Measurements from ENCODE around the gene KIT. TPM values are rescaled to one million over a fixed set of nuclear protein-coding genes. Genes with fewer than 3 reads are reported as not detected.
A peak's percentile ranks its signal among the peaks of the same experiment; 100 is the strongest.

The KIT gene
- total RNA-seq, 3 donors from 2014 or later: 3.0 to 32.8 (median 16.8) TPM

DNA sequence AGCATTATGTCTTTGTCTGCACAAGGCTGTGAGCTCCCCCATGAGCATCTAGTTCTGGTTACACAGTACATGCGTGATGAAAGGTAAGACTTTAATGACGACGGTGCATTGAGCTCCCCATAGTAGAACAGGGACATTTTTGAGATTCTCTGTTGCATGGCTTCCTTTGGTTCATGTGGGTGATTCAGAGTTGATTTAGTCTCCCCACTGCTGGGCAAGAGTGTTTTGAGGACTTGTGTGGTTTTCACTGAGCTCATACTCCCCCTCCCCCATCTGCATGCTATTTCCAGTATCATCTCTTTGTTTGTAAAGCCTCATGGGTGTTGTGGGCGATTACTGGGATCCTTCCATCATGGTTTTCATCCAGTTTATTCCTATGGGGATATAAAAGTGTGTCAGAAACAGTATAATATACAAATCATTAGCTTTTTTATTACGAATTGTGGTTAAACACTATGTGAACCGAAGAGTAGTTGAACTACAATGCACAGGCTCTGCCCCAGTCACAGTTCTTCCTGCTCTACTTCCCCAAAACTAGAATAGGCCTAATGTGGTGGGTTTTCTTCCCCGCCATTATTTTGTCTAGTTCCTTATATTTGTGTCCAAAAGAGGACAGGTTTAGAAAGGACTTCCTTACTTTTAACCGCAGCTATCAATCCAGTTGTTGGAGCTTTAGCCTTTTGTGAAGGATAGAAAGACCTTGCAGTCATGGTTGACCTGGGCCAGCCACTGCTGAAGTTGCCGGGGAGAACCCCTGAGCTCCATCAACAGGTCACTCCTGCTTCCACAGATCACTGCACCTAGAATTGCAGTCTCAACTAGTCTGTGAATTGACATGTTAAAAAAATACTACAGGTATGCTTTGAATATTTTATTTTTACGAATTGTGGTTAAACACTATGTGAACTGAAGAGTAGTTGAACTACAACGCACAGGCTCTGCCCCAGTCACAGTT lies 30.4 kb downstream of the KIT start:
- TF ChIP-seq, protein P1, sequence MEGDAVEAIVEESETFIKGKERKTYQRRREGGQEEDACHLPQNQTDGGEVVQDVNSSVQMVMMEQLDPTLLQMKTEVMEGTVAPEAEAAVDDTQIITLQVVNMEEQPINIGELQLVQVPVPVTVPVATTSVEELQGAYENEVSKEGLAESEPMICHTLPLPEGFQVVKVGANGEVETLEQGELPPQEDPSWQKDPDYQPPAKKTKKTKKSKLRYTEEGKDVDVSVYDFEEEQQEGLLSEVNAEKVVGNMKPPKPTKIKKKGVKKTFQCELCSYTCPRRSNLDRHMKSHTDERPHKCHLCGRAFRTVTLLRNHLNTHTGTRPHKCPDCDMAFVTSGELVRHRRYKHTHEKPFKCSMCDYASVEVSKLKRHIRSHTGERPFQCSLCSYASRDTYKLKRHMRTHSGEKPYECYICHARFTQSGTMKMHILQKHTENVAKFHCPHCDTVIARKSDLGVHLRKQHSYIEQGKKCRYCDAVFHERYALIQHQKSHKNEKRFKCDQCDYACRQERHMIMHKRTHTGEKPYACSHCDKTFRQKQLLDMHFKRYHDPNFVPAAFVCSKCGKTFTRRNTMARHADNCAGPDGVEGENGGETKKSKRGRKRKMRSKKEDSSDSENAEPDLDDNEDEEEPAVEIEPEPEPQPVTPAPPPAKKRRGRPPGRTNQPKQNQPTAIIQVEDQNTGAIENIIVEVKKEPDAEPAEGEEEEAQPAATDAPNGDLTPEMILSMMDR (IDR thresholded peaks at IDR 0.05): no peak
- Histone ChIP-seq H3K36me3 (ENCODE audit: low read depth) (no peaks in the 10 kb centered on the region), H3K4me1 (ENCODE audit: low read depth) (no peaks in the 10 kb centered on the region), H3K9me3 (no peaks in the 10 kb centered on the region), H3K4me3 (no peak overlapping the region)
- peak; percentile 36 for ATAC-seq
- DNase-seq: no peak
- intact Hi-C loops (cut with DNase I, micrococcal nuclease): no loop called here

DNA sequence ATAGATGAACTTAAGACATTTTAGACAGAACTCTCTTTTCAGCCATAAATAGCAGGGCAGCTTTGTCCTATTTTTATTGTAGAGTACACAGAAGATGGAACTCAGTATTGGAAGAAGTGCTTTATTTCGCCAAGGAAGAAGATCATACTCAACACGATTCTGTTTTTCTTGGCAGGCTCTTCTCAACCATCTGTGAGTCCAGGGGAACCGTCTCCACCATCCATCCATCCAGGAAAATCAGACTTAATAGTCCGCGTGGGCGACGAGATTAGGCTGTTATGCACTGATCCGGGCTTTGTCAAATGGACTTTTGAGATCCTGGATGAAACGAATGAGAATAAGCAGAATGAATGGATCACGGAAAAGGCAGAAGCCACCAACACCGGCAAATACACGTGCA lies 37.6 kb downstream of the KIT start:
- Histone ChIP-seq H3K9me3 (no peaks in the 10 kb centered on the region), H3K36me3 (ENCODE audit: low read depth) (no peaks in the 10 kb centered on the region), H3K4me3 (no peak overlapping the region), H3K4me1 (ENCODE audit: low read depth) (no peaks in the 10 kb centered on the region)
- no peak for DNase-seq
- TF ChIP-seq, protein P1 (IDR thresholded peaks at IDR 0.05): no peak
- intact Hi-C loops (cut with DNase I, micrococcal nuclease): no loop called here
- no peak for ATAC-seq

DNA sequence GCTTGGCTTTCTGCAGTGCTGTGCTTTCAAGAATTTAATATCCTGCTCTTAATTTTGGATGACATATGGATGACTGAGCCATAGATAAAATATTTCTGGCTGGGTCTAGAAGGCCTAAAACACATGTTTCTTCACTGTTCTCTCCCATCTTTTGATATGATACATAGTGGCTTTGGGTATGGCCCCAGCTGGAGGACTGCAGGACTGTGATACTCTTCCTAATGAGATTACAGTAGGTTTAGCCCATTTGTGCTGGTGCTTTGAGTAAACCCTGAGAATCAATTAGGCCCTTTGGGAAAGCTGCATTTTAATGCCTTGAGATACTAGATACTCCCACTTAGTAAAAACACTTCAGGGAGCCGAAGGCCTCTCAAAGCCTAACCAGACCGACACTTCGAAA lies 38.0 kb downstream of the KIT start:
- TF ChIP-seq, protein P1 (IDR thresholded peaks at IDR 0.05): no peak
- DNase-seq: no peak
- intact Hi-C loops (cut with DNase I, micrococcal nuclease): no loop called here
- Histone ChIP-seq H3K4me1 (ENCODE audit: low read depth) (no peaks in the 10 kb centered on the region), H3K9me3 (no peaks in the 10 kb centered on the region), H3K4me3 (no peak overlapping the region), H3K36me3 (ENCODE audit: low read depth) (no peaks in the 10 kb centered on the region)
- ATAC-seq: no peak

DNA sequence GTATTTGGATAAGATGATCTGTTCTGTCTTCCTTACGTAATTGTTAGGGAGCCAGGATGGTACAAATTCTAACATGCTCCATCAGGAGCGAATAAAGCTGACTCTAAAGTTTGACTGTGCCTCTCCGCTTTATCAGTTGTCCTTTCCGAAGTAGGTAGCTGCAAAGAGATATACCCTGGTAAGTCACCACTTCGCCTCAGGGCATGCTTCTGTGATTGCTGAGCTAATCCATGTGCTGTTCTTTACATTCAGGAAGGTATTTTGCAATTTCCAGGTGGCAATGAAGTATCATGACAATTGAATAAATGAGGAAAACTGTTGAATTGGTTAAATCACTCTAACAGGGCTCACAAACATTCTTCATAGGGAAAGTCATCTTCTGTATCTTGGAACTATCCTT lies 38.9 kb downstream of the KIT start:
- intact Hi-C loops (cut with DNase I, micrococcal nuclease): no loop called here
- TF ChIP-seq, protein P1 (IDR thresholded peaks at IDR 0.05): no peak
- H3K36me3 ChIP-seq (ENCODE audit: low read depth): no peaks in the 10 kb centered on the region
- H3K4me3 ChIP-seq: no peak overlapping the region
- no peaks in the 10 kb centered on the region for H3K4me1 ChIP-seq (ENCODE audit: low read depth)
- no peaks in the 10 kb centered on the region for H3K9me3 ChIP-seq
- DNase-seq (no peak), ATAC-seq (no peak)

DNA sequence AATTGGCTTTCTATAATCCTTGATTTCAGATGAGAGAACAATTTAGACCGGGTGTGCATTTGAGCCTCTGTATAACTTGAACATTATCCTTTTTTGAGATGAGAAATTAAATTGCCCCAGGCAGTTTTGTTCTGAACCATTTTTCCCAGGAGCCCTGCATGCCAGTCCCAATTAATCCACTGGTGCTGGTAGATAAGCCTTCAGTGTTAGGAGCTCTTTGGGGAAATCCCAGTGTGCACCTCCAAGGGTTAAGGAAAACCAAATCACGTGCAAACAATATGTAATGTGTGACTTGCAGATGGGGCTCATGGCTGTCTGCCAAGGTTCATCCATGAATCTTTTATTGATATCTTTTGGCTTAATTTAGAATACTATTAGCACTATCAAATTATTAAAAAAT lies 43.2 kb downstream of the KIT start:
- H3K36me3 ChIP-seq (ENCODE audit: low read depth): no peaks in the 10 kb centered on the region
- intact Hi-C loops (cut with DNase I, micrococcal nuclease): no loop called here
- no peaks in the 10 kb centered on the region for H3K9me3 ChIP-seq
- no peak overlapping the region for H3K4me3 ChIP-seq
- no peak for DNase-seq
- H3K4me1 ChIP-seq (ENCODE audit: low read depth): no peaks in the 10 kb centered on the region
- no peak for ATAC-seq
- TF ChIP-seq, protein P1 (IDR thresholded peaks at IDR 0.05): no peak

Data from mucosa of descending colon (tissue), 3 donors.